HepG2 (cell line): ENCODE results near the gene PRB2. TPM values are rescaled to one million over a fixed set of nuclear protein-coding genes. Genes with fewer than 3 reads are reported as not detected.

ENCODE experiments used
- ATAC-seq: fragments of 200-7000 bp; cut with Tn5 transposase; 3 replicates; pipeline ENCODE4 v1.9.1; 2020; ENCODE audit warnings: mild to moderate bottlenecking, moderate library complexity
- BruUV-seq: library from RNA; stranded (reverse); fragments of 400-500 nt; replicated peaks from 2 replicates; lab custom pipeline; 2021; lab: Mats Ljungman, UMichigan
- CTCF ChIA-PET: fragments of 300-600 bp; formaldehyde crosslinking; extraction: SDS; loops from one replicate; lab custom pipeline; 2021; ENCODE audit warnings: low total read pairs, inconsistent platforms, low intra/inter-chr PET ratio; lab: Yijun Ruan, JAX
- POLR2A ChIA-PET: fragments of 350-600 bp; sonication (Branson Sonifier 250); formaldehyde crosslinking; loops from one replicate; lab custom pipeline; 2020; ENCODE audit warnings: antibody characterized with exemption, inconsistent platforms; lab: Yijun Ruan, JAX
- DNase-seq: peaks from one replicate; pipeline ENCODE4 v3.0.0-alpha.2; 2015; ENCODE audit warnings: low spot score
- FAIRE-seq: peaks from 3 replicates; lab custom pipeline; 2011; peaks lifted over from hg19 to GRCh38; lab: Jason Lieb, UNC
- H2AFZ ChIP-seq: one replicate; pipeline ENCODE4 v1.6.1; 2011; ENCODE audit warnings: low read length, inconsistent platforms
- H3K27ac ChIP-seq: fragments of 300-600 bp; 3 replicates; pipeline ENCODE4 v1.8.0; 2011; ENCODE audit warnings: mixed run types, mild to moderate bottlenecking, mixed read lengths, low read length, inconsistent platforms; ENCODE audit not compliant: insufficient read depth; ENCODE audit errors: extremely low read length
- H3K27me3 ChIP-seq, 2 experiments: fragments of 200-600 bp in 1 of 2; 2 replicates in 1 of 2; 3 replicates in 1 of 2; pipeline versions ENCODE4 v1.6.0 to v1.8.0; 2011; ENCODE audit warnings: low read length in 2 of 2, mild to moderate bottlenecking in 2 of 2, moderate library complexity in 2 of 2, inconsistent platforms in 1 of 2; ENCODE audit not compliant: insufficient read depth in 2 of 2, control insufficient read depth in 1 of 2
- H3K36me3 ChIP-seq, 2 experiments: fragments of 200-600 bp in 1 of 2; replicated peaks in 1 of 2; 2 replicates in 1 of 2; 3 replicates in 1 of 2; pipeline versions ENCODE4 v1.5.1 to v1.8.0; 2011; ENCODE audit warnings: low read length in 2 of 2, inconsistent platforms in 1 of 2; ENCODE audit not compliant: insufficient read depth in 2 of 2, control insufficient read depth in 1 of 2
- H3K4me1 ChIP-seq: 2 replicates; pipeline ENCODE4 v1.5.1; 2012; ENCODE audit warnings: low read length, inconsistent platforms; ENCODE audit not compliant: insufficient read depth
- H3K4me2 ChIP-seq: 2 replicates; pipeline ENCODE4 v1.6.0; 2011; ENCODE audit warnings: low read depth, low read length, inconsistent platforms
- H3K4me3 ChIP-seq, 3 experiments: fragments of 200-600 bp in 1 of 3; sonication (generic), shearing (Covaris generic) in 1 of 3; replicated peaks in 1 of 3; 2 replicates each; pipeline ENCODE4 v1.5.1; 2011 to 2016; ENCODE audit warnings: low read length in 3 of 3, inconsistent platforms in 2 of 3, low read depth in 2 of 3, mild to moderate bottlenecking in 2 of 3, control low read depth in 1 of 3, mixed read lengths in 1 of 3; ENCODE audit not compliant: insufficient read depth in 1 of 3
- H3K79me2 ChIP-seq: one replicate; pipeline ENCODE4 v1.6.1; 2011; ENCODE audit warnings: low read length, inconsistent platforms; ENCODE audit not compliant: insufficient read depth
- H3K9ac ChIP-seq: 2 replicates; pipeline ENCODE4 v1.6.0; 2011; ENCODE audit warnings: mild to moderate bottlenecking, low read depth, low read length, inconsistent platforms; ENCODE audit not compliant: insufficient read depth
- H3K9me3 ChIP-seq: 2 replicates; pipeline ENCODE4 v1.5.1; 2012; ENCODE audit warnings: mild to moderate bottlenecking, low read length
- H4K20me1 ChIP-seq: 2 replicates; pipeline ENCODE4 v1.6.0; 2011; ENCODE audit warnings: inconsistent platforms, mild to moderate bottlenecking, low read length, moderate library complexity; ENCODE audit not compliant: insufficient read depth
- ATAD3A ChIP-seq: sonication (generic); formaldehyde crosslinking; IDR thresholded peaks from 2 replicates; pipeline ENCODE4 v1.4.0; 2020; ENCODE audit warnings: missing genetic modification reagents
- CREB1 ChIP-seq, 2 experiments: fragments of 450-650 bp in 1 of 2; IDR thresholded peaks; 2 replicates each; pipeline ENCODE4 v1.6.1; 2016 to 2017; ENCODE audit warnings: control low read depth in 1 of 2, mild to moderate bottlenecking in 1 of 2, missing compliant biosample characterization in 1 of 2, missing genetic modification characterization in 1 of 2
- FOXA1 ChIP-seq, 2 experiments: fragments of 450-650 bp in 1 of 2; sonication (generic) in 1 of 2; formaldehyde crosslinking in 1 of 2; IDR thresholded peaks; 2 replicates each; pipeline versions ENCODE4 v1.4.0 to v1.6.1; 2016 to 2020; ENCODE audit warnings: missing genetic modification reagents in 1 of 2
- LCORL ChIP-seq, 2 experiments: fragments of 450-650 bp in 1 of 2; sonication (generic) in 1 of 2; formaldehyde crosslinking in 1 of 2; IDR thresholded peaks; 2 replicates each; pipeline versions ENCODE4 v1.5.0 to v1.6.1; 2017 to 2020; ENCODE audit warnings: antibody characterized with exemption in 1 of 2, missing genetic modification reagents in 1 of 2
- PHF8 ChIP-seq: sonication (generic); formaldehyde crosslinking; IDR thresholded peaks from 2 replicates; pipeline ENCODE4 v1.5.0; 2020; ENCODE audit warnings: missing genetic modification reagents
- PRDM4 ChIP-seq: sonication (generic); formaldehyde crosslinking; IDR thresholded peaks from 2 replicates; pipeline ENCODE4 v1.9.0; 2021; ENCODE audit warnings: missing genetic modification reagents, borderline replicate concordance
- RAD21 ChIP-seq: fragments of 450-650 bp; formaldehyde crosslinking; IDR thresholded peaks from 2 replicates; pipeline ENCODE4 v1.5.0; 2020; ENCODE audit warnings: mild to moderate bottlenecking
- SMARCE1 ChIP-seq: fragments of 450-650 bp; IDR thresholded peaks from 2 replicates; pipeline ENCODE4 v1.6.1; 2017; ENCODE audit warnings: borderline replicate concordance
- ZMYM2 ChIP-seq: sonication (generic); formaldehyde crosslinking; IDR thresholded peaks from 2 replicates; pipeline ENCODE4 v1.8.0; 2022; ENCODE audit warnings: mild to moderate bottlenecking, missing genetic modification reagents
- ZNF17 ChIP-seq: sonication (generic); formaldehyde crosslinking; IDR thresholded peaks from 2 replicates; pipeline ENCODE4 v1.5.0; 2020; ENCODE audit warnings: mild to moderate bottlenecking, missing genetic modification reagents
- ZNF652 ChIP-seq: IDR thresholded peaks from 2 replicates; pipeline ENCODE4 v1.6.1; 2016; ENCODE audit warnings: low read depth, borderline replicate concordance
- ZNF746 ChIP-seq: sonication (generic); formaldehyde crosslinking; IDR thresholded peaks from 2 replicates; pipeline ENCODE4 v1.8.0; 2022; ENCODE audit warnings: mild to moderate bottlenecking, missing genetic modification reagents
- WGBS: methylation state at CpG from one replicate; pipeline ENCODE4 v1.1.6; 2017; ENCODE audit warnings: low lambda C conversion rate; 5-methylcytosine and 5-hydroxymethylcytosine counted together
- in situ Hi-C: cut with HindIII; loops from 2 replicates; pipeline ENCODE4 v1.10.0; 2017; ENCODE audit warnings: low pct_unique_long_range_greater_than_20kb; ENCODE audit not compliant: extremely low pct_ligation_motif_present
- intact Hi-C: fragments of 100-400 bp; cut with micrococcal nuclease; formaldehyde crosslinking; loops from one replicate; pipeline ENCODE4 v1.10.0; 2022; ENCODE audit not compliant: unreplicated experiment
- polyA plus RNA-seq, 8 experiments: library from polyadenylated mRNA; depleted of rRNA in 3 of 8; stranded (reverse) in 7 of 8; unstranded in 1 of 8; fragments of >200 nt; fragmentation: Illumina TruSeq in 4 of 8; extraction: Trizol in 4 of 8; gene quantifications; 2 replicates each; pipeline versions ENCODE4 v1.2.1 to v1.2.3, GENCODE V29; 2011 to 2016; ENCODE audit warnings: low read depth in 4 of 8, missing spikeins in 1 of 8, mixed read lengths in 1 of 8; ENCODE audit not compliant: insufficient read depth in 1 of 8
- total RNA-seq, 5 experiments: library from RNA; depleted of rRNA; stranded (reverse); fragments of >200 nt; fragmentation: Illumina TruSeq; extraction: Trizol; gene quantifications; 2 replicates each; pipeline ENCODE4 v1.2.3, GENCODE V29; 2016; ENCODE audit warnings: low read depth in 1 of 5
- TF ChIP-seq, protein P1 (sequence below): sonication (generic); formaldehyde crosslinking; IDR thresholded peaks from 2 replicates; pipeline ENCODE4 v1.5.1; 2020; ENCODE audit warnings: mild to moderate bottlenecking, missing genetic modification reagents, moderate library complexity

PRB2 gene
- total and polyA plus RNA-seq, 2 of the 13 experiments (the other 11 are each of a cell fraction or from before 2014, with no cell fraction given): not detected

GRCh38 chr12:11348439-11348838 lies 46.9 kb downstream of the PRB2 start:
- in situ Hi-C loops: no loop called here
- POLR2A ChIA-PET: no interaction called here
- CTCF ChIA-PET: no interaction called here
- no peak for DNase-seq
- intact Hi-C loops: no loop called here
- H4K20me1 ChIP-seq: no peaks in the 10 kb centered on the region
- no peak overlapping the region for H3K9ac ChIP-seq
- no peak overlapping the region for H3K27ac ChIP-seq
- no peak overlapping the region for H3K4me3 ChIP-seq
- H3K9me3 ChIP-seq: no peaks in the 10 kb centered on the region
- no peak overlapping the region for H2AFZ ChIP-seq
- TF ChIP-seq, protein P1, sequence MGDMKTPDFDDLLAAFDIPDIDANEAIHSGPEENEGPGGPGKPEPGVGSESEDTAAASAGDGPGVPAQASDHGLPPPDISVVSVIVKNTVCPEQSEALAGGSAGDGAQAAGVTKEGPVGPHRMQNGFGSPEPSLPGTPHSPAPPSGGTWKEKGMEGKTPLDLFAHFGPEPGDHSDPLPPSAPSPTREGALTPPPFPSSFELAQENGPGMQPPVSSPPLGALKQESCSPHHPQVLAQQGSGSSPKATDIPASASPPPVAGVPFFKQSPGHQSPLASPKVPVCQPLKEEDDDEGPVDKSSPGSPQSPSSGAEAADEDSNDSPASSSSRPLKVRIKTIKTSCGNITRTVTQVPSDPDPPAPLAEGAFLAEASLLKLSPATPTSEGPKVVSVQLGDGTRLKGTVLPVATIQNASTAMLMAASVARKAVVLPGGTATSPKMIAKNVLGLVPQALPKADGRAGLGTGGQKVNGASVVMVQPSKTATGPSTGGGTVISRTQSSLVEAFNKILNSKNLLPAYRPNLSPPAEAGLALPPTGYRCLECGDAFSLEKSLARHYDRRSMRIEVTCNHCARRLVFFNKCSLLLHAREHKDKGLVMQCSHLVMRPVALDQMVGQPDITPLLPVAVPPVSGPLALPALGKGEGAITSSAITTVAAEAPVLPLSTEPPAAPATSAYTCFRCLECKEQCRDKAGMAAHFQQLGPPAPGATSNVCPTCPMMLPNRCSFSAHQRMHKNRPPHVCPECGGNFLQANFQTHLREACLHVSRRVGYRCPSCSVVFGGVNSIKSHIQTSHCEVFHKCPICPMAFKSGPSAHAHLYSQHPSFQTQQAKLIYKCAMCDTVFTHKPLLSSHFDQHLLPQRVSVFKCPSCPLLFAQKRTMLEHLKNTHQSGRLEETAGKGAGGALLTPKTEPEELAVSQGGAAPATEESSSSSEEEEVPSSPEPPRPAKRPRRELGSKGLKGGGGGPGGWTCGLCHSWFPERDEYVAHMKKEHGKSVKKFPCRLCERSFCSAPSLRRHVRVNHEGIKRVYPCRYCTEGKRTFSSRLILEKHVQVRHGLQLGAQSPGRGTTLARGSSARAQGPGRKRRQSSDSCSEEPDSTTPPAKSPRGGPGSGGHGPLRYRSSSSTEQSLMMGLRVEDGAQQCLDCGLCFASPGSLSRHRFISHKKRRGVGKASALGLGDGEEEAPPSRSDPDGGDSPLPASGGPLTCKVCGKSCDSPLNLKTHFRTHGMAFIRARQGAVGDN (CRISPR knock-in tag): no peak
- TF ChIP-seq CREB1 (IDR thresholded peaks at IDR 0.05) (peak; percentile 97), CREB1 (CRISPR knock-in tag; IDR thresholded peaks at IDR 0.05) (no peak), PHF8 (CRISPR knock-in tag) (no peak)
- 5% methylated on average over 9 of the region's 9 CpGs for WGBS
- ATAC-seq: no peak
- H3K27me3 ChIP-seq: no peaks in the 10 kb centered on the region
- H3K4me1 ChIP-seq: peaks cover 7% of the 10 kb centered on the region; the same call in 1 of the 2 replicates
- H3K4me2 ChIP-seq: no peak overlapping the region
- no peaks in the 10 kb centered on the region for H3K79me2 ChIP-seq
- BruUV-seq: no TSS peak
- H3K36me3 ChIP-seq: no peaks in the 10 kb centered on the region
- FAIRE-seq: no peak

DNA sequence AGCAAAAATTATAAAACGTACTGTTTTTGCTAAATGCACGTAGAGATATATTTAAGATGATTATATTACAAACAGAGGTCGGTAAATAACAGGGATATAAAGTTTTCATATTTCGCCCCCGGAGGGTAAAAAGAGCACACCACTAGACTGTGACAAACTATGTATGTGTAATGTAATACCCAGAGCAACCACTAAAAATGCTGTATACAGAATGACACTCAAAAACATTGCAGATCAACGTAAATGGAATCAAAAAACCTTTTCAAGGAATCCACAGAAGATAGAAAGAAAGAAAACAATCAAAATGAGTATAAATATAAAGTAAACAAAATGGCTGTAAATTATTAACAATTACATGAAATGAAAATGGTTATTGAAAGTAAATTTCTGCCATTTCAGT lies 47.6 kb downstream of the PRB2 start:
- CTCF ChIA-PET: no interaction called here
- in situ Hi-C loops: no loop called here
- peak; percentile 72 for ATAC-seq
- TF ChIP-seq ZMYM2: no peak
- TF ChIP-seq FOXA1 (IDR thresholded peaks at IDR 0.05): no peak
- TF ChIP-seq FOXA1 (CRISPR knock-in tag; IDR thresholded peaks at IDR 0.05): no peak
- no peak for TF ChIP-seq ZNF746 (CRISPR knock-in tag)
- TF ChIP-seq ZNF17 (CRISPR knock-in tag): no peak
- no peak for TF ChIP-seq RAD21 (CRISPR knock-in tag)
- TF ChIP-seq SMARCE1: no peak
- no peak for TF ChIP-seq LCORL (IDR thresholded peaks at IDR 0.05)
- no peak for TF ChIP-seq LCORL (CRISPR knock-in tag; IDR thresholded peaks at IDR 0.05)
- no peak for TF ChIP-seq ZNF652
- no peak for TF ChIP-seq PRDM4 (CRISPR knock-in tag)
- no peak for TF ChIP-seq ATAD3A (CRISPR knock-in tag)

More for the DNA sequence above, 47.6 kb downstream of the PRB2 start:
- POLR2A ChIA-PET: no interaction called here
- intact Hi-C loops: no loop called here
- DNase-seq: no peak
- no TSS peak for BruUV-seq
- H3K4me2 ChIP-seq: no peak overlapping the region
- no peaks in the 10 kb centered on the region for H3K79me2 ChIP-seq
- no peaks in the 10 kb centered on the region for H3K36me3 ChIP-seq
- no peaks in the 10 kb centered on the region for H4K20me1 ChIP-seq
- no peak overlapping the region for H3K9ac ChIP-seq
- no peak overlapping the region for H2AFZ ChIP-seq
- no peak overlapping the region for H3K27ac ChIP-seq
- no peak for FAIRE-seq
- H3K9me3 ChIP-seq: no peaks in the 10 kb centered on the region
- H3K27me3 ChIP-seq: no peaks in the 10 kb centered on the region
- no peak overlapping the region for H3K4me3 ChIP-seq
- WGBS: 22% methylated on average over 6 of the region's 6 CpGs
- H3K4me1 ChIP-seq: peaks cover 7% of the 10 kb centered on the region; the same call in 1 of the 2 replicates
